HG03135 (cell line): Measurements from ENCODE around the gene TRAF3.

Source experiments
- ATAC-seq: cut with Tn5 transposase; IDR thresholded peaks from one replicate; pipeline ENCODE4 v1.9.1; 2021; ENCODE audit warnings: mild to moderate bottlenecking, moderate library complexity; ENCODE audit not compliant: unreplicated experiment

Gene TRAF3

DNA sequence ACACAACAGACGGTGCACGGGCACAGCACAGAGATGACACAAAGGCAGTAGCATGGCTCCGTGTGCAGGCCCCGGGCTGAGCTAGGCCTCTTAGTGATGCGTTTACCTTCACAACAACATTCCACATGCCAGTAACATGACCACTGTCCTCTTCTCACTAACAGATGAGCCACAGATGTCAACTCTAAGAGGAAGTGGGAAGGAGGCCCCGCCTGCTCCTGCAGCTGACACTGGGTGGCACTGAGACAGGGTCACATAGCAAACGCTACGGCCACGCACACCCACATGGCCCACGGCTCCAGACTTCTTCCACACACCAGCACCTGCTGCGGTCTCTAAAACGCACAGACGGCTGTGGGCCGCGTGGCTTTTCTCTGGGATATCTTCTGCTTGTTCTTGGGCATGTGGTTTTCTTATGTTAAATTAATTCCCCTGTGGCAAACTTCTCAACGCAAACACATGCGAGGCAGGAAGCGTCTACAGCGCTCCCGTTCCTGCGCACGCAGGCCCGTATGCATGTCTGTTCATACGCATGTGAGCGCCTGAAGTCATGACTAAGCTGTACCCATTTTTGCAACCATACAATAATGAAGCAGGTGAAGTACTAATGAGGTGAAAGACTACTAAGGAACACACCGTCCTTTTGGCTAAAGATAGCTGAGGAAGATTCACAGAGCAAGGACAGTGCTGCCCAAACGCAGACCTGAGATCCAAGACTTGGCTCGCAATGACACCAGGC, 172.0 kb downstream of the TRAF3 start:
- ATAC-seq = peak; percentile 58

- ATAC-seq = no peak
These were observed 172.7 kb downstream of the TRAF3 start for GRCh38 chr14:102949801-102950451.

- no peak for ATAC-seq
These were observed 173.8 kb downstream of the TRAF3 start for GRCh38 chr14:102951034-102951433.

- no peak for ATAC-seq
These were observed 174.6 kb downstream of the TRAF3 start for GRCh38 chr14:102951799-102952198.

- no peak for ATAC-seq
These were observed 175.0 kb downstream of the TRAF3 start for GRCh38 chr14:102952276-102952675.

DNA sequence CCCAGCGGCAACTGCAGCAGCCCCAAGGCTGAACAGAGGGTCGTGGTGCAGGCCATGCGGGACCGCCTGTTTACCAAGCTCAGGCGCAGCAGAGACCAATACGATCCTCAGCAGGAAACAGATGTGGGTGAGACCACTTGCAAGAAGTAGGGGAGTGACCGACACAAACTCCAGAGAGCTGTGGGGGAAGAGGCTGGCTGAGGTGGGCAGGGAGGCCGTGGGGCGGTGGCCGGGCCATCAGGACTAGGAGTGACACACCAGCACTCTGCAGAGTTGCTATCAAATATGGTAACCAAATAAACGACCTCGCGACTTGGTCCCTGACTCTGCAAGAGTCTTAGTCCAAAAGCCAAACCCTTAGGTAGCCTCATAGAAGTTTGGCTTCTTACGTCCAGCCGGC, 175.9 kb downstream of the TRAF3 start:
- no peak for ATAC-seq

GRCh38 chr14:102954081-102954789, 177.0 kb downstream of the TRAF3 start:
- no peak for ATAC-seq

- no peak for ATAC-seq
These were observed 178.6 kb downstream of the TRAF3 start for GRCh38 chr14:102955636-102956408.

DNA sequence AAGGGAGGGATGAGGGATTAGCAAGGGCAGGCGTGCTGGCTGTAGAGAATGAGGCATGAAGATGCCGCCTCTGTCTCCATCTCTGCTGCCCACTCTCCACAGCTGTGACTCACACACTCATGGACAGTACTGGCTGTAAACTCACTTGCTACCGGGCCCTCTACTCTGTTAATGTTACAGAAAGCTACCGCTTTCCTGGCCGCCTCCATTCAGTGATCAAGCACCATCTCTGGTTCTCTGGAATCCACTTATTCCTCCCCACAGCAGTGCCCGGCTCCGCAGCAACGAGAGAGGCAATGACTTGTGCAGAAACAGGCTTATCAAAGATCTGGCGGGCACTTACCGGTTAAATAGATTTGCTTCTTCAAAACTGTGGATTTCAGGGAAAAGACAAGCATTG, 180.0 kb downstream of the TRAF3 start:
- no peak for ATAC-seq

GRCh38 chr14:102958461-102958860, 181.2 kb downstream of the TRAF3 start:
- no peak for ATAC-seq
